ENCODE data around the gene TTLL12. TPM values are rescaled to one million over a fixed set of nuclear protein-coding genes. Genes with fewer than 3 reads are reported as not detected.

Gene TTLL12
- total RNA-seq, 1 experiment from 2014 or later, result 61.7 TPM

GRCh38 chr22:43170131-43170480 lies 16.8 kb downstream of the TTLL12 start:
- H3K4me3 ChIP-seq, result no peak overlapping the region
- H3K9me3 ChIP-seq, result no peaks in the 10 kb centered on the region
- peaks cover 32% of the 10 kb centered on the region for H3K36me3 ChIP-seq
- no peaks in the 10 kb centered on the region for H3K27me3 ChIP-seq
- DNase-seq, result no peak

- DNase-seq, result no peak
- peaks cover 28% of the 10 kb centered on the region for H3K36me3 ChIP-seq
- H3K9me3 ChIP-seq, result no peaks in the 10 kb centered on the region
Observed at GRCh38 chr22:43169310-43170130, 17.4 kb downstream of the TTLL12 start.

DNA sequence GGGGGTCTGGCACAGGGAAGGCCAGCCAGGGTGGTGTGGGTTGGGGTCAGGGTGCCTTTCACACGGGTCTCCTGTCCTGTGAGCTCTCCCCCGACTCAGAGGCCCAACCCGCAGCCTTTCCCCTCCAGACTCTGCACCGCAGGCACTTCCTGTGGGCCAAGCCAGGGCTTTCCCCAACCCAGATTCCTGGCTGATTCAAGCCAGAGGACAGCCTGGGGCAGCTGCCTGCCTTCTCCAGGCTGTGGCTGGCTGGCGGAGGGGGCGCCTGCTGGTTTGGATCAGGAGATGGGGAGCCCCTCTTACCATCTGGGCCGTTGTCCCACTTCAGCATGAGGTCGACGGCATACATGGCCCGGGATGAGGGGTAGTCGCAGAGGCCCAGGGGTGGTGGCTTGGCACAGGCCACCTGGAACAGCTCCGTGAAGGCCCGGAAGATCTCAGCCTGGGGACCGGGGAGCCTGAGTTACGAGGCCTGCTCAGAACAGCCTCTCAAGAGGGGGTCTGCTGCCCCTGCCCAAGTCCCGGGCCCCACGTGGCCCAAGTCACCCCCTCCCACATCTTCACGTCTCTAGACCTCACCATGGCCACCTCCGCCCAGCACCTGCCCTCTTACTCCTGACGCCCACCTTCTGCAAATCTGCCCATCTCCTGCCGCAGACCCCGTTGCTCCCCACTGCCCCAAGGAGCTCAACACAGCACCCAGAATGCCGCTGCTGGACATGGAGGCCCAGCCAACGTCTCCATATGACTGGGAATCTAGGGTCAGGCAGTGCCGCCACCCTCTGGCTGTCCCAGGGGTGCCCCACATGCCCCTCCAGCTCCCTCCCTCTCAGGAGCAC lies 18.2 kb downstream of the TTLL12 start:
- DNase-seq, result no peak
- H3K27me3 ChIP-seq, result no peaks in the 10 kb centered on the region
- no peak overlapping the region for H3K4me3 ChIP-seq
- peaks cover 28% of the 10 kb centered on the region for H3K36me3 ChIP-seq
- no peaks in the 10 kb centered on the region for H3K9me3 ChIP-seq

More at GRCh38 chr22:43169310-43170130, 17.4 kb downstream of the TTLL12 start:
- Histone ChIP-seq H3K4me3 (no peak overlapping the region), H3K27me3 (no peaks in the 10 kb centered on the region)

GRCh38 chr22:43167001-43167589 lies 19.8 kb downstream of the TTLL12 start:
- no peak for DNase-seq
- Histone ChIP-seq H3K27me3 (no peaks in the 10 kb centered on the region), H3K4me3 (no peak overlapping the region), H3K9me3 (no peaks in the 10 kb centered on the region), H3K36me3 (peaks cover 31% of the 10 kb centered on the region)

DNA sequence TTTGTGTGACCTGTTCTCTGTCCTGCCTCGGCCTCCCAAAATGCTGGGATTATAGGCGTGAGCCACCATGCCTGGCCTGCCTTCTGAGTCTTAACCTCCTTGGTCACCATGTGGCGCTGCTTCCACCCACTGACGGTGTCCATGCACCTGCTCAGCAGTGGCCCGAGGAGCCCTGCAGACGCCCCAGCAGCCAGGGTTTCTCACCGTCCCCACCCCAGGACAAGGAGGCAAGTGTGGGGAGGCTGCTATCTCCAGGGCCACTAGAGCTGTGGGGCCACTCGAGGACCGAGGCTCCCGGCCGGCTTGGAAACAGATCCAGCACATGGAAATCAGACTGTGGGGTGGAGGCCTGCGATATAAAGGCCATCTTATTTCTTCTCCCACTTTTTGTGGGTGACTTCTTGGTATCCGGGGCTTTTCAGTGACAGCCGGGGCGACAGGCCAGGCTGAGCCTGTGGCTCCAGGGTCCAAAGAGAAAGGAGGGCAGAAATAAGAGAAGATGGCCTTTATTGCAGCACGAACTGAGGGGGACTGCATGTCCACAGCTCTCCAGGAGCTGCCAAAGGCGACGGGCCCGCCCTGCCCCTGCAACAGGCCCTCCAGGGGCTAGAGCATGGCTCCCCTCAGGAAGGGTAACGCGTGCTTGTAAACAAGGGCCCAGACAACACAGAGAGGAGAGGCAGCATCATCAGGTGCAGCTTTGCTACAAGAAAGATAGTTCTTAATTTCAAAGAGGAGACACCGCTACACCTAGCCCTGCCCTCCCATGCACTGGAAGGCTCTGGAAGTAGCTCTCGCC lies 20.6 kb downstream of the TTLL12 start:
- Histone ChIP-seq H3K4me3 (no peak overlapping the region), H3K9me3 (no peaks in the 10 kb centered on the region), H3K36me3 (peaks cover 29% of the 10 kb centered on the region), H3K27me3 (no peaks in the 10 kb centered on the region)
- DNase-seq, result no peak

DNA sequence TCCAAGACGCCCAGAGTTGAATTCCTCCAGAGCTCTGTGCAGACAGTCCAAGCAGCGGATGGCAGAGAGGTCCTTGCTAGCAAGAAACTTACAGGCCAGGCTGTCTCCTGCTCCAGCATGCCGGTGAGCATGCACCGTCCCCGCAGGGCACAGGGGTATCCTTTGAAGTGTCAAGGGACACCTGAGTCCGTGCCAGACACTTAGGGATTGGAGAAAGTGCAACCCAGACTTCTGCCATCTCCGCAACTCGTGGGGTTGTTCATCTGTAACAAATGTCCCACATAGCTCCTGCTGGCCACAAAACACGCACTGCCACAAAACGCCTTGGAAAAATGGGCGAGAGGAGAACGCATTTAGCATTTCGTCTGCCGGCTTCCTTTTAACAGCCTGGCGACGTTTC lies 22.3 kb downstream of the TTLL12 start:
- H3K9me3 ChIP-seq, result no peaks in the 10 kb centered on the region
- H3K27me3 ChIP-seq, result no peaks in the 10 kb centered on the region
- no peak overlapping the region for H3K4me3 ChIP-seq
- no peak for DNase-seq
- H3K36me3 ChIP-seq, result peaks cover 38% of the 10 kb centered on the region

- H3K27me3 ChIP-seq, result no peaks in the 10 kb centered on the region
- H3K9me3 ChIP-seq, result no peaks in the 10 kb centered on the region
- H3K4me3 ChIP-seq, result no peak overlapping the region
- peaks cover 35% of the 10 kb centered on the region for H3K36me3 ChIP-seq
- no peak for DNase-seq
Observed at GRCh38 chr22:43163241-43163795, 23.6 kb downstream of the TTLL12 start.

- Histone ChIP-seq H3K4me3 (no peak overlapping the region), H3K9me3 (no peaks in the 10 kb centered on the region), H3K27me3 (no peaks in the 10 kb centered on the region), H3K36me3 (peaks cover 35% of the 10 kb centered on the region)
- no peak for DNase-seq
Observed at GRCh38 chr22:43162412-43163150, 24.4 kb downstream of the TTLL12 start.

GRCh38 chr22:43160497-43161126 lies 26.3 kb downstream of the TTLL12 start:
- no peak for DNase-seq
- no peaks in the 10 kb centered on the region for H3K9me3 ChIP-seq
- H3K4me3 ChIP-seq, result no peak overlapping the region
- H3K36me3 ChIP-seq, result peaks cover 38% of the 10 kb centered on the region
- H3K27me3 ChIP-seq, result no peaks in the 10 kb centered on the region

DNA sequence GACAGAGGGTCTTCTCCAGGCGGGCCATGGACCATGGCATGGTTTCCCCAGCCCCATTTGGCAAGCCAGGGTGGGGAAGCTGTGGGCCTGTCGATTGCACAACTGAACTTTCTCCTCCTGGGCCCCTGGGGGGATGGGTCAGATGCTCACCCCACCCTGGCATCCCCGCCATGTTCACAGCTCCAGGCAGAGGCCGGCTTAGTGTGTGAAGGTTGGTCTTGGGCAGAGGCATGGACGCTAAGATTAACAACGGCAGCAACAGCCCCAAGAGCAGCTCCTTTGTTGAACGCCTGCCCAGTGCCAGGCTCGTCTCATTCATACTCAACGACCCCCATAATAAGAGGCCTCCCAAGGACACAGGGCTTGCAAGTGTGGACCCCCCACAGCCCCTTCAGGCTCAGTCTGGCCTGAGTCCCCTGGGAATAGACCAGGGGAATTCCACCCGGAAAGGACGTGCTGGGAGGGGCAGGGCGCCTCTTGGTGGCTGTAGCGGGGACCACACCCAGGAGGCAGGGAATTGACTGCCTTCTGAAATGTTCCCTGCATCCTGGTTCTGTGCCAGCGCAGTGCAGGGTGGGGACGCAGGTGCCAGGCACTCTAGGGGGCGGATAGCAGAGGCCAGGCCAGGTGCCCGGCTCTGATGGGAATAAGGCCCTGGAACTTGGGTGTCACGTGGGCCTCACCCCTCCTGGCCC lies 27.3 kb downstream of the TTLL12 start:
- no peaks in the 10 kb centered on the region for H3K9me3 ChIP-seq
- no peaks in the 10 kb centered on the region for H3K27me3 ChIP-seq
- DNase-seq, result no peak
- H3K4me3 ChIP-seq, result no peak overlapping the region
- peaks cover 45% of the 10 kb centered on the region for H3K36me3 ChIP-seq

- no peak overlapping the region for H3K4me3 ChIP-seq
- H3K27me3 ChIP-seq, result no peaks in the 10 kb centered on the region
- H3K9me3 ChIP-seq, result no peaks in the 10 kb centered on the region
- peaks cover 50% of the 10 kb centered on the region for H3K36me3 ChIP-seq
- DNase-seq, result no peak
Observed at GRCh38 chr22:43158778-43159483, 28.0 kb downstream of the TTLL12 start.

DNA sequence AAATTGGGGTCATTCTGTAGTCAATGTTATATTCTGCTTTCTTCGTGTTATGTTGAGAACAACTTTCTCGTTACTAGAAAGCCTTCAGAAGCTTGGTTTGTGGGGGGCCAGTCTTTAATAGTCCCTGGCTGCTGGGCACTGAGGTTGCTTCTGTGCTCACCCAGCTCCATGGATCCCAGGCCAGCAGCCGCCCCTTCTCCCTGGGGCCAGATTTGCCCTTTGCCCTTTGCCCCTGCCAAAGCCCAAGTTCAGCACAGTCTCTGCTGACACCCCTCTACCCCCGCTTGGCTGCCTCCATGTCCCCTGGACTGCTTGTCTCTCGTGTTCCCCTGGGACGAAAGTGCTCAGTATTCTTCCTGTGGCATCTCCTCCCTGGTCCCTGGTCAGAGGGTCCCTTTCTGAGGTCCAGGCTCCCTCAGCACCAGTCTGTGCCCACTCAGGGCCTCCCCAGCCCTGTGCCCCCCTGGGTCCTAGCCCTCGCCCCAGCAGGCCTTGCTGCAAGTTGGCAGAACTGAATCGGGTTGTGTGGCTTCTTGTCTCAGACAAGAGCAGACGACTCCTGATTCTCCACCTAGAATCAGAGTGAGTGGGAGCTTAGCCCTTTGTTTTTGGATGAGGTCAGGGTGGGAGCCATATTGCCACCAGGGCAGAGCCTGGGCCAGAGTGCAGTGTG lies 28.9 kb downstream of the TTLL12 start:
- Histone ChIP-seq H3K9me3 (no peaks in the 10 kb centered on the region), H3K27me3 (no peaks in the 10 kb centered on the region), H3K4me3 (no peak overlapping the region), H3K36me3 (peaks cover 43% of the 10 kb centered on the region)
- DNase-seq, result no peak

DNA sequence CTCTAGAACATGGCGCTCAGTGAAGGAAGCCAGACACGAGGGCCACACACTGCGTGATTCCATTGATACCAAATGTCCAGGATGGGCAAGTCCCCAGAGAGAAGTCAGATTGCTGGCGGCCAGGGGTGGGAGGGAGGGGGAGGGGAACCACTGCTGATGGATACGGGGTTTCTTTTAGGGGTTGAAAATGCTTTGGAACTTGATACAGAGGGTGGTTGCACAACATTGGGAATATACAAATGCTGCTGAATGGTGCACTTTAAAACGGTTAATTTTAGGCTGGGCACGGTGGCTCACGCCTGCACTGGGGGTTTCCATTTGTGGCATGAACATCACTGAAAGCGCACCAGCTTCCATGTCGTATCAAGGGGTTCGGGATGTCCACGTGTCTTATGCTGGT lies 30.5 kb downstream of the TTLL12 start:
- DNase-seq, result no peak
- peaks cover 38% of the 10 kb centered on the region for H3K36me3 ChIP-seq
- no peaks in the 10 kb centered on the region for H3K9me3 ChIP-seq
- H3K4me3 ChIP-seq, result no peak overlapping the region
- no peaks in the 10 kb centered on the region for H3K27me3 ChIP-seq

- Histone ChIP-seq H3K36me3 (peaks cover 35% of the 10 kb centered on the region), H3K27me3 (no peaks in the 10 kb centered on the region), H3K4me3 (no peak overlapping the region), H3K9me3 (no peaks in the 10 kb centered on the region)
- no peak for DNase-seq
Observed at GRCh38 chr22:43155789-43156188, 31.1 kb downstream of the TTLL12 start.
